GM18505 (cell line): Measurements from ENCODE around the gene HAPLN3.

Experiments used
- ATAC-seq: cut with Tn5 transposase; IDR thresholded peaks from one replicate; pipeline ENCODE4 v1.9.1; 2021; ENCODE audit not compliant: unreplicated experiment
- POLR2A ChIP-seq: IDR thresholded peaks from 4 replicates; pipeline ENCODE4 v1.6.1; 2011; ENCODE audit warnings: borderline replicate concordance; ENCODE audit not compliant: insufficient read depth, insufficient read length; ENCODE audit errors: extremely low read depth

HAPLN3 gene

DNA sequence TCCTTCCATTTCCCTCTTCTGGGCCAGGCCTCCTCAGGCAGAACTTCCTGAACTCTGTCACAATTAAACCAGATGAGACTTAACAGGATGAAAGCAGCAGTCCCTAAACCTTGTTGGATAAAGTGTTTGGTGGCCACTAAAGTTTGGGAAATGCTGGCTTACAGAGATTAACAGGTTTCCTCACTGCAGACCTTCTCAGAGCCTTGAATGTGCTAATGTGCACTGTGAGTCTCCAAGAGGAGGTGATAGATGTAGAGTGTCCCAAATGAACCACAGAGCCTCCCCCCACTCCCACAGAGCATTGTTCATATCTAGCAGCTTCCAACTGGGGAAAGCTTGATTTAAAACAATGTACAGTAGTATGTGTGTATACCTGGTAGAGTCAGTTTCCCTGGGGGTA lies 42.9 kb downstream of the HAPLN3 start:
- no peak for TF ChIP-seq POLR2A
- no peak for ATAC-seq

DNA sequence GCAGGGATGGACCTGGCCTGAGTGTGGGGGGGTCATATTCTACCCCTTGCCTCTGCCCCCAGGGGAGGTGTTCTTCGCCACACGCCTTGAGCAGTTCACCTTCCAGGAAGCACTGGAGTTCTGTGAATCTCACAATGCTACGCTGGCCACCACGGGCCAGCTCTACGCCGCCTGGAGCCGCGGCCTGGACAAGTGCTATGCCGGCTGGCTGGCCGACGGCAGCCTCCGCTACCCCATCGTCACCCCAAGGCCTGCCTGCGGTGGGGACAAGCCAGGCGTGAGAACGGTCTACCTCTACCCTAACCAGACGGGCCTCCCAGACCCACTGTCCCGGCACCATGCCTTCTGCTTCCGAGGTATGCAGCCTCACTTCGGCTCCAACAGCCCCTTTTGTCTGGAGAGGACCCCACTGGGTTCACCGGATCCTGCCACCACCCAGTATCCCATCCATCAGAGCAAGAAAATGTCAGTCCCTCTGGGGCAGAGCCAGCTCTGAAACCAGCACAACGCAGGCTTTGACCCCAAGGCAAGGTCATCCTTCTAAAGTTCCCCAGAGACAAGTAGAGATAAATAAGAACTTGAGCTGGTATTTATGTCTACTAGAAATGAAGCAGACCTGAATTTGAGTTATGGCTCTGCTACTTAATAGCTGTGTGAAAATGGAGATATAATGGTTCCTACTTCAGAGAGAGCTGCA lies 45.8 kb downstream of the HAPLN3 start:
- no peak for TF ChIP-seq POLR2A
- ATAC-seq, result no peak

GRCh38 chr15:88848203-88848602 lies 47.1 kb downstream of the HAPLN3 start:
- ATAC-seq, result no peak
- no peak for TF ChIP-seq POLR2A

DNA sequence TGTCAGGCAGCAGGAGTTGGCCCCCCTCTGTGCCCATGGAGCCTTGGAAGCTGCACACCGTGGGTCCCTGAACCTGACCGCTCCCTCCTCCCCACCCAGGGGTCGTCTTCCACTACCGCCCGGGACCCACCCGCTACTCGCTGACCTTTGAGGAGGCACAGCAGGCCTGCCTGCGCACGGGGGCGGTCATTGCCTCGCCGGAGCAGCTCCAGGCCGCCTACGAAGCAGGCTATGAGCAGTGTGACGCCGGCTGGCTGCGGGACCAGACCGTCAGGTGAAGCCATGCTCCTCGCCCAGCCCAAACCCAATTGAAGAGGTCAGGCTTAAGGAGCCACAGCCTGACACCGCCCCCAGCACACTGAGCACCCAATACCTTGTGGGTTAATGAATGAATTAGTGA lies 48.2 kb downstream of the HAPLN3 start:
- ATAC-seq, result no peak
- TF ChIP-seq POLR2A, result no peak

GRCh38 chr15:88845616-88846015 lies 49.7 kb downstream of the HAPLN3 start:
- no peak for ATAC-seq

GRCh38 chr15:88844749-88845386 lies 50.5 kb downstream of the HAPLN3 start:
- TF ChIP-seq POLR2A, result no peak

More at GRCh38 chr15:88845616-88846015, 49.7 kb downstream of the HAPLN3 start:
- no peak for TF ChIP-seq POLR2A

GRCh38 chr15:88843334-88843733 lies 52.0 kb downstream of the HAPLN3 start:
- no peak for TF ChIP-seq POLR2A

More at GRCh38 chr15:88844749-88845386, 50.5 kb downstream of the HAPLN3 start:
- no peak for ATAC-seq

GRCh38 chr15:88842156-88842555 lies 53.2 kb downstream of the HAPLN3 start:
- no peak for ATAC-seq
- TF ChIP-seq POLR2A, result no peak

More at GRCh38 chr15:88843334-88843733, 52.0 kb downstream of the HAPLN3 start:
- ATAC-seq, result no peak

DNA sequence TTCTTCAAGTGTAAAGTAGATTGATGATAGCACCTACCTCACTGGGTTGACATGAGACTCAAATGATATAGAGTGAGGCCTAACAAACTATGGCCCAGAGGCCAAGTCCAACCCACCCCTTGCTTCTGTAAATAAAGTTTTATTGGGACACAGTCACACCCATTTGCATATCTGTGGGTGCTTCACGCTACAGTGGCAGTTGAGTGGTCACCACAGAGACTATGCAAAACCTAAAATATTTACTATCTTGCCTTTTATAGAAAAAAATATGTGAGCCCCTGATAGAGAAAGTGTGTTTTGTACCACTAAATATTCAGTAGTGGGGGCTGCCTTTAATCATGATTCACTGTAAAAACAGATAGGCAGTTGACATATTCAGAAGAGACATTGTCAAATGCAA lies 54.1 kb downstream of the HAPLN3 start:
- no peak for ATAC-seq

GRCh38 chr15:88839961-88840360 lies 55.4 kb downstream of the HAPLN3 start:
- no peak for TF ChIP-seq POLR2A
- no peak for ATAC-seq

More for the DNA sequence above, 54.1 kb downstream of the HAPLN3 start:
- TF ChIP-seq POLR2A, result no peak

- ATAC-seq, result no peak
- no peak for TF ChIP-seq POLR2A
These were observed 56.2 kb downstream of the HAPLN3 start for GRCh38 chr15:88839146-88839545.

DNA sequence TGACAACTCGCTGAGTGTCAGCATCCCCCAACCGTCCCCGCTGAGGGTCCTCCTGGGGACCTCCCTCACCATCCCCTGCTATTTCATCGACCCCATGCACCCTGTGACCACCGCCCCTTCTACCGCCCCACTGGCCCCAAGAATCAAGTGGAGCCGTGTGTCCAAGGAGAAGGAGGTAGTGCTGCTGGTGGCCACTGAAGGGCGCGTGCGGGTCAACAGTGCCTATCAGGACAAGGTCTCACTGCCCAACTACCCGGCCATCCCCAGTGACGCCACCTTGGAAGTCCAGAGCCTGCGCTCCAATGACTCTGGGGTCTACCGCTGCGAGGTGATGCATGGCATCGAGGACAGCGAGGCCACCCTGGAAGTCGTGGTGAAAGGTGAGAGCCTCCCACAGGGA lies 56.7 kb downstream of the HAPLN3 start:
- TF ChIP-seq POLR2A, result no peak
- ATAC-seq, result no peak

- TF ChIP-seq POLR2A, result no peak
- ATAC-seq, result no peak
These were observed 59.7 kb downstream of the HAPLN3 start for GRCh38 chr15:88835646-88836045.

GRCh38 chr15:88835119-88835518 lies 60.2 kb downstream of the HAPLN3 start:
- TF ChIP-seq POLR2A, result no peak
- no peak for ATAC-seq
